KOPT-K1 (cell line): ENCODE results near the gene ACOT8.

Experiments
- H3K27ac ChIP-seq: fragments of 200-600 bp; sonication (generic); 2 replicates; pipeline ENCODE4 v1.5.1; 2016; ENCODE audit warnings: antibody characterized with exemption, mild to moderate bottlenecking, low read depth, low read length; ENCODE audit not compliant: poor library complexity, severe bottlenecking
- H3K36me3 ChIP-seq: fragments of 200-600 bp; sonication (generic); 2 replicates; pipeline ENCODE4 v1.5.1; 2017; ENCODE audit warnings: antibody characterized with exemption, mild to moderate bottlenecking, low read length, moderate library complexity; ENCODE audit not compliant: insufficient read depth
- H3K9me3 ChIP-seq: fragments of 200-600 bp; sonication (generic); 2 replicates; pipeline ENCODE4 v1.5.1; 2017; ENCODE audit warnings: antibody characterized with exemption, low read length, mild to moderate bottlenecking; ENCODE audit not compliant: insufficient read depth, poor library complexity, severe bottlenecking

Gene ACOT8

DNA sequence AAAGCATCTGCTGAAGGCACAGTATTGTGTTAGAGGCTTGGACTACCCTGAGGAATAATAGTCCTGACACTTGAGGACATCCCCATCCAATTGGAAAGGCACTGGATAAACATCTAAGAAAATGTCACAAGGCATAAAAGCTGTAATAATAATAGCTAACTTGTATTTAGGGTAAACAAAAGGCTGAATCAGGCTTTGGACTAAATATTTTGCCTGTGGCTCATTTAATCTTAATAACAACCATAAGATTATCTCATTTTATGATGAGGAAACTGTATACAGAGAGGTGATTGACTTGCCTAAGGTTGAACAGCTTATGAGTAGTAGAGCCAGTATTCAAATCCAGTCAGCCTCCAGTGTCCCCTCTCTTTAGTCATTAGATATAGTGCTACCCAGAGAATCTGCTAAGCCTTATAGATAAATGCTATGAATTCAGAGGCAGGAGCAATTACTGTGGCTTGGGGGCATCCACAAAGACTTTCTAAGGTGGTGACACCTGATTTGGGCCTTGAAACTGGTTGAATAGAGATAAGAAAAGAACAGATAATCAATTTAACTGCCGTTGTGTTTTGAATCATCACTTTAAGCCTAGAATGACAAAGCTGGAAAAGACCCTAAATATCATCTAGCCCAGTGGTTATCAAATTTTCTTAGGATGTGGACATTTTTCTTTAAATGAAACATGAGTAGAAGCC lies 16.4 kb upstream of the ACOT8 start:
- Histone ChIP-seq H3K9me3 (no peaks in the 10 kb centered on the region), H3K27ac (no peak overlapping the region), H3K36me3 (peaks cover 18% of the 10 kb centered on the region; the same call in 1 of the 2 replicates)

DNA sequence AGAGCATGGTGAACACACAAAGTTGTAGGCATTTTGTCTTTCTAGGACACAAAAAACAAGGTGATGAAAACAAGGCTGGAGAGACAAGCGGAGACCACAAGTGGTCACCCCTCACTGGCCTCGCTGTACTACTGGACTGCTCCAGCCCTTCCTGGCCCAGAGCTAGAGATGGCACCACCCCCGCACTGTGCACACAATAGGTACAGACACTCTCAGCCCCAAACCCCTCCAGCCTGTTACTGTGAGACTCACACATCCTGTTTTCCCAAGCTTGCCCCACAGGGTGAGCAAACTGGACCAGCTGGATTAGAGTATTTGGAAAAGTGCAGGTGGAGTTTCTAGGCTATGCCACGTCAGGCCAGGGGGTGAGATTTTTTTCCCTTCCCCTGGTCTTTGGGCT lies 15.4 kb upstream of the ACOT8 start:
- Histone ChIP-seq H3K36me3 (peaks cover 9% of the 10 kb centered on the region; the same call in 1 of the 2 replicates), H3K27ac (no peak overlapping the region), H3K9me3 (no peaks in the 10 kb centered on the region)

DNA sequence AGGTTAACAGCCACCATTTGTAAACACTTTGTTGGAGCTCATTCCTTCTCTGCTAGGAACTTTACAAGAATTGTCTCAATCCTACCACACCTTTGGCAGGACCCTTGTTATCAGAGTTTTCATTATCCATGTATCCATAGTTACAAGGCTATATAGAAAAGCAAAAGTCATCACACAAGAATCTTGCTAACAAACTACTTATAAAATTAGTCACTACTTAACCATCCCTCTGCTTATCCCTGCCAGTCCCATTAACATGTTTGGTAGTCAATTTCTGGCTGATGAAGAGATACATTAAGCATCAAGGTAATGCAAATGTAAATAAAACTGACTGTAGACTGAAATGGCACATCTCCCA lies 10.6 kb upstream of the ACOT8 start:
- H3K9me3 ChIP-seq = no peaks in the 10 kb centered on the region
- 0 out of 2 replicates have a peak, but pooled peaks cover 4% of the 10 kb centered on the region for H3K36me3 ChIP-seq
- no peak overlapping the region for H3K27ac ChIP-seq

DNA sequence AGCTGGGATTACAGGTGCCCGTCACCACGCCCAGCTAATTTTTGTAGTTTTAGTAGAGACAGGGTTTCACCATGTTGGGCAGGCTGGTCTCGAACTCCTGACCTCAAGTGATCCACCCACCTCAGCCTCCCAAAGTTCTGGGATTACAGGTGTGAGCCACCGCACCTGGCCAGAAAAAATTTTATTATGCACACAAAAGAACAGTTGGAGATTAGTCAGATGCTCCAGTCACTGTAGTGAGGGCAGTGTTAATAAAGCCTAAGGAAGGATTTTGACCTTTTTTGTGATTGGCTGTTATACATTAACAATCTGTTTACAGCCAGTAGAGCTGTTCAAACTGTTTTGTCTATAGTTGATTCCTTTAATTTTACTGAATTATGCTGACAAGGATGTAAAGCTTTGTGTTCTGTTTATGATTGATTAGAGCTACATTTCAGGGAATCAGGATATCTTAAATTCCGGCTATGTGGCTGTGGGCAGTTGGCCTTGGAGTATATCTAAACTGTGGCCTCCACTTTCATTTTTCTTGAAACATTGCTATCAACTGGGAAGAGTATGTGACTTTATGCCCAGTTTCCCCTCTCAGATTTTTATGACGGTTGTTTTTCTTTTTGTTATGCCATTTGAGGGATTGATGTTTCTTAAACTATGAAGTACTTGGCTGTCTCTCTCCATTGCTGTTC lies 10.1 kb upstream of the ACOT8 start:
- Histone ChIP-seq H3K36me3 (0 out of 2 replicates have a peak, but pooled peaks cover 4% of the 10 kb centered on the region), H3K27ac (no peak overlapping the region), H3K9me3 (no peaks in the 10 kb centered on the region)

DNA sequence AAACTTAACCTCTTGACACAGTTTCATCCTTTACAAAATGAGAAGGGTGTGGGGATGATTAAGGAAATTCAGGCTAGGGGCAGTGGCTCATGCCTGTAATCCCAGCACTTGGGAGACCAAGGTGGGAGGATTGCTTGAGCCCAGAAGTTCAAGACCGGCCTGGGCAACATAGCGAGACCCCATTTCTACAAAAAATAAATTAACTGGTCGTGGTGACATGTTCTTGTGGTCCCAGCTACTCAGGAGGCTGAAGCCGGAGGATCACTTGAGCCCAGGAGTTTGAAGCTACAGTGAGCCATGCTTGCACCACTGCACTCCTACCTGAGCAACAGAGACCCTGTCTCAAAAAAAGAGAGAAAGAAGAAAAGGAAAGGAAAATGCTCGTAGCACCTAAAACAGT lies 9.3 kb upstream of the ACOT8 start:
- H3K36me3 ChIP-seq = 0 out of 2 replicates have a peak, but pooled peaks cover 4% of the 10 kb centered on the region
- H3K27ac ChIP-seq = no peak overlapping the region
- H3K9me3 ChIP-seq = no peaks in the 10 kb centered on the region

DNA sequence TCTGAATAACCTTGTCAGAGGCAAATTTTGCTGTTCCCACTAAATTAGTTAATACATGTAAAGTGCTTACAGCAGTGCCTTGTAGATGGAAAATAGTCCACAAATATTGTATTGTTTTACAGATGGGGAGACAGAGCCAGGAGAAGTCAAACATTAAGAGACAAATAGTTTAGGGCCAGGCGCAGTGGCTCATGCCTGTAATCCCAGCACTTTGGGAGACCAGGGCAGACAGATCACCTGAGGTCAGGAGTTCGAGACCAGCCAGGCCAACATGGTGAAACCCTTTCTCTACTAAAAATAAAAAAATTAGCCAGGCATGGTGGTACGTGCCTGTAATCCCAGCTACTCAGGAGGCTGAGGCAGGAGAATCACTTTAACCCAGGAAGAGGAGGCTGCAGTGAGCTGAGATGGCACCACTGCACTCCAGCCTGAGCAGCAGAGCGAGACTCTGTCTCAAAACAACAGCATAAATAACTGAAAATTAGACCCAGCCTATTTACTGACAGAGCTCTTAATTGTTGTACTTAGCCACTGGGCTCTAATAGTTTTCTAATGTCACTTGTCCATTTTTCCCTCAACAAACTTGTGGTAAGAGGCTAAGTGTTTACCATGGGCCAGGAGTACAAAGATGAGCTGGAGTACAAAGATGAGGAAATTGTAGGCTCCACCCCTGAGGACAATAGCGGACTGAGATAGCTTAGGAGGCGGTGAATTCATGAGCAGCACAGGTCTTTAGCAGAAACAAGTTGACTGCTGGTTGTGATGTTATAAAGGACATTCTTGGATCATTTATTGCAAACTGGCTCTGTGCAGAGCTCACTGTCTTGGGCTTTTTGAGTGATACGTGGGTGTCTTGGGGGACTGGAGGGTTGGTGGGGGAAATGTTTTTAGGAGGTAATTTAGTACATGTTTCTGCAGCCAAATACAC lies 6.6 kb upstream of the ACOT8 start:
- no peaks in the 10 kb centered on the region for H3K9me3 ChIP-seq
- no peak overlapping the region for H3K27ac ChIP-seq
- H3K36me3 ChIP-seq = 0 out of 2 replicates have a peak, but pooled peaks cover 4% of the 10 kb centered on the region

DNA sequence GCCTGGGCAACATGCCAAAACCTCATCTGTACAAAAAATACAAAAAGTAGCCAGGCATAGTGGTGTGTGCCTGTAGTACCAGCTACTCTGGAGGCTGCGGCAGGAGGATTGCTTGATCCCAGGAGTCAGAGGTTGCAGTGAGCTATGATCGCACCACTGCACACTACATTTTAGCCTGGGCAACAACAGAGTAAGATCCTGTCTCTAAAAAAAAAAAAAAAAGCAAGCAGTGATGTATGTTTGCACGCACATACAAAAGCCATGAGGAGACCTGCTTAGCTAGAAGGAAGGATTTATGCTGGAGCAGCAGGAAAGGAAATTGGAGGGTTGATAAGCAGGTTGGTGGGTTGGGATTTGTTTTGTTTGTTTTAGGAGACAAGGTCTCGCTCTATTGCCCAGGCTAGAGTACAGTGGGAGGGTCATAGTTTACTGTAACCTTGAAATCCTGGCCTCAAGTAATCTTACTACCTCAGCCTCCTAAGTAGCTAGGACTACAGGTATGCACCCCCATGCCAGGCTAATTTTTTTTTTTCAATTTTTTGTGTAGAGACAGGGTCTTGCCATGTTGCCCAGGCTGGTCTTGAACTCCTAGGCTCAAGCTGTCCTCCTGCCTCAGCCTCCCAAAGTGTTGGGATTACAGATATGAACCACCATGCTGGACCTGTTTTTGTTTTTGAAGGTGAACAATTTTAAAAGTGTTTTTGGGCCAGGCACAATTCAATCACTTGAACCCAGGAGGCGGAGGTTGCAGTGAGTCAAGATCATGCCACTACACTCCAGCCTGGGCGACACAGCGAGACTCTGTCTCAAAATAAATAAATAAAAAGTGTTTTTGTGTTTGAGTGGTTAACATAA lies 4.3 kb upstream of the ACOT8 start:
- no peaks in the 10 kb centered on the region for H3K9me3 ChIP-seq
- H3K27ac ChIP-seq = no peak overlapping the region
- 0 out of 2 replicates have a peak, but pooled peaks cover 4% of the 10 kb centered on the region for H3K36me3 ChIP-seq

DNA sequence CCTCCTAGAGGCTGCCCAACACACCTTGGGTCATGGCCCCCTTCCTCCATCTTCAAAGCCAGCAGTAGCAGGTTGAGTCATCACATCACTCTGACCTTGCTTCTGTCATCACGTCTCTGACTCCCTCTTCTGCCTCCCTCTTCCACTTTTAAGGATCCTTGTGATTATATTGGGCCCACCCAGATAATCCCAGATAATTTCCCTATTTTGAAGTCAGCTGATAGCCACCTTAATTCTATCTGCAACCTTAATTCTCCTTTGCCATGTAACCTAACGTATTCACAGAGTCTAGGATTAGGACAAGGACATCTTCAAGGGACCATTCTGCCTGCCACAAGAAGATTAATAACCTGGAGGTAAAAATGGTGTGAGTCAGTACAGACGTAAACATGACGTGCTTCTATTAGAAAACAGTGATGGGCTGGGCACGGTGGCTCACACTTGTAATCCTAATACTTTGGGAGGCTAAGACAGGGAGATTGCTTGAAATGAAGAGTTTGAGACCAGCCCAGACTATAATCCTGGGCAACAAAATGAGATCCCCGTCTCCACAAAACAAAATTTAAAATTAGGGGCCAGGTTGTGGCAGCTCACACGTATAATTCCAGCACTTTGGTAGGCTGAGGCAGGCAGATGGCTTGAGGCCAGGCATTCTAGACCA lies 3.5 kb upstream of the ACOT8 start:
- Histone ChIP-seq H3K36me3 (0 out of 2 replicates have a peak, but pooled peaks cover 4% of the 10 kb centered on the region), H3K27ac (no peak overlapping the region), H3K9me3 (no peaks in the 10 kb centered on the region)

DNA sequence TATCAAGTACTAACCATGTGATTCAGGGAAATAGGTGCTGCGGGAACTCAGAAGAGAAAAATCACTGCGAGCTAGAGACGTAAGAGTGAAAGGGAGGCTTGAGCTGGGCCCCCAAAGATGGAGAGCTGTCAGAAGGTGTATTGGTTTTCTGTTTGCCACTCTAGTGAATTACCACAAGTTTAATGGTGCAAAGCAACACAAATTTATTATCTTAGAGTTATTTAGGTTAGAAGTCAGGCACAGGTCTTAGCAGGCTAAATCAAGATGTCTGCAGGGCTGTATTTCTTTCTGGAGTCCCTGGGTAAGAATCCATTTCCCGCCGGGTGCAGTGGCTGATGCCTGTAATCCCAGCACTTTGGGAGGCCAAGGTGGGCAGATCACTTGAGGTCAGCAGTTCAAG lies 2.7 kb upstream of the ACOT8 start:
- Histone ChIP-seq H3K36me3 (peaks cover 6% of the 10 kb centered on the region; the same call in 1 of the 2 replicates), H3K27ac (no peak overlapping the region), H3K9me3 (no peaks in the 10 kb centered on the region)

DNA sequence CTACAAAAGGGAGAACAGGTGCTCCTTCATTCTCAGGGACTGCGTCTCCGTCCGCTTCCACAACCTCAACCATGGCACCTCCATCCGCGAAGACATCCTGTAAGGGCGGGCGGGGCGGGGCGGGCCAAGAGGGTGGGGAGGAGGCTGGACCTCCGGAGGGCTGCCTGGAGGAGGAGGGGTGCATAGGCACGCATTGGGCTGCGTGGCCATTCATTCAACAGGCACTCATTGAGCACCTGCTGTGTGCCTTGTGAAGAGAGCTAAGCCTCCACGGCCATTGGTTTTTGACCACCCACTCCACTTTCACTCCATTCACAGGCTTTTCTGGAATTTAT lies 657 bp upstream of the ACOT8 start:
- Histone ChIP-seq H3K36me3 (peaks cover 18% of the 10 kb centered on the region), H3K27ac (peak overlapping the region; percentile 84), H3K9me3 (no peaks in the 10 kb centered on the region)

DNA sequence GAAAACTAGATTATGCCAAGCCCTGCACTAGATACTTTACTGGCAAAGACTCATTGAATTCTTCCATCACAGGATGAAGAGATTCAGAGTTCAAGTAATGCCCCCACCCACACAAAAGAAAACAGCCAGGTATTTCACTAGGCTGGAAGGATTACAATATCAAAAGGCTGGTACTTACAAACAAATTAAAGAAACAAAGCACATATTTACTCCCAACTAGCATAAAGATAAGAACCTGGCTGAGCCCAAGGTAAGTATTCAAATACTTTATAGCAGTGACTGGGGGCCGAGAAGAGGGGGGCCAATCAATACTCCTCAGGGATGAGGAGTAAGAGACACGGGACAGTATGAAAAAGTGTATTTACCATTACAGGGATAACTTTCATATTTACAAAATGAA lies 3.7 kb downstream of the ACOT8 start:
- H3K27ac ChIP-seq = no peak overlapping the region
- no peaks in the 10 kb centered on the region for H3K9me3 ChIP-seq

DNA sequence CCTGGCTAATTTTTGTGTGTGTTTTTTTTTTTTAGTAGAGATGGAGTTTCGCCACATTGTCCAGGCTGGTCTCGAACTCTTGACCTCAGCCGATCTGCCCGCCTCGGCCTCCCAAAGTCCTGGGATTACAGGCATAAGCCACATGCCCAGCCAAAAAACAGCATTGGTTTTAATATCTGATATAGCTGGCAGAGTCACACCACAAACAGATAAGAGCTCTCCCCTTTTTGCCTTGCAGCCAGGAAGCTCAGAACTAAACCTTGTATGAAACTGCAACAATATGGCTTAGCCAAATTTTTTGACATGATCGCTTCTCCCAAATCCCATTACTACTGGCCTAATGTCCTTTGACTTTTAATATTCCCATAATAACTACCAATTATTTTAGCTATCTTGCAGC lies 4.9 kb downstream of the ACOT8 start:
- H3K9me3 ChIP-seq = no peaks in the 10 kb centered on the region
- no peak overlapping the region for H3K27ac ChIP-seq
- H3K36me3 ChIP-seq = peaks cover 60% of the 10 kb centered on the region

More for the DNA sequence above, 3.7 kb downstream of the ACOT8 start:
- peaks cover 52% of the 10 kb centered on the region for H3K36me3 ChIP-seq

DNA sequence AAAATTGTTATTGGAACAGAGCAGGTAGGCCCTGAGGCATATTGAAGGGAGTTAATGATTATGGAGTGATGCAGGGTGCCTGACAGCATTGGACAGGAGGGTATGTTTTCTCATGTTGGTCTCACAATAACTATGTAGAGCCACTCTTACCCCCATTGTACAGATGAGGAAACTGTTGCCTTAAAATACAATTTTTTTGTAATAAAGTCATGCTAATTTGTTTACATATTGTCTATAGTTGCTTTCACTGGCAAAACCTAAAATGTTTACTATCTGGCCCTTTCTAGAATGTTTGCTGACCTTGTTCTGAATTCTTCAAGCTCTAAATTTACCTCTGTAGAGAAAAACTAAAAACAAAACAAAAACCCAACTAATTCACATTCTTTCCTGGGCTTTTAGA lies 5.7 kb downstream of the ACOT8 start:
- no peaks in the 10 kb centered on the region for H3K9me3 ChIP-seq
- H3K27ac ChIP-seq = no peak overlapping the region
- peaks cover 66% of the 10 kb centered on the region for H3K36me3 ChIP-seq

DNA sequence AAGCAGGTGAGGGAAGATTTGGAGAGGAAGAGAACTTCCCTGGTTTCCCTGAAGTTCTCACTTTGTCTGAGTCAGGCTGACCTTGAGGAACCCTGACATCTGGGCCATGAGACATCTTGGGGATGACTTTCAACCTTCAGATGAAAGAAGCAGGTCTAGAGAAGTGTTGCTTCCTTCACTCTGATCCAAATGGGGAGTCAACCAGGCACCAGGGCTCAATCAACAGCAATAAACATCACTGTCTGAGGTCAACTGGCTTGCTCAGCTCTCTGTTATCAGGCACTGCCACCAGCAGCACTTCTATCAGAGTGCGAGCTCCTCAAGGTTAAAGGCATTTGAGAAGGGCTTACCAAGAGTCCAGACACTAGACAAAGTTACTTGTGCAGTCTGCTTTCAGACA lies 6.3 kb downstream of the ACOT8 start:
- H3K27ac ChIP-seq = no peak overlapping the region
- no peaks in the 10 kb centered on the region for H3K9me3 ChIP-seq
- peaks cover 71% of the 10 kb centered on the region for H3K36me3 ChIP-seq
